Smooth muscle cell (in vitro differentiated cells): Measurements from ENCODE around the gene RALGAPA1. TPM values are rescaled to one million over a fixed set of nuclear protein-coding genes. Genes with fewer than 3 reads are reported as not detected.
"Not testable (repeated sequence)": the region's sequence is repeated elsewhere in the genome, so short reads cannot be mapped to it uniquely, and the experiment has no call there.

ENCODE experiments used
- DNase-seq: peaks from one replicate; lab custom pipeline; 2025; ENCODE audit not compliant: unreplicated experiment; lab: John Stamatoyannopoulos, UW
- H2AFZ ChIP-seq: fragments of 200-600 bp; sonication (generic); 2 replicates; pipeline ENCODE4 v1.6.0; 2016; ENCODE audit warnings: antibody characterized with exemption, low read depth, mild to moderate bottlenecking
- H3F3A ChIP-seq: fragments of 200-600 bp; sonication (generic); 2 replicates; pipeline ENCODE4 v1.6.0; 2017; ENCODE audit warnings: antibody characterized with exemption, low read depth
- H3K27ac ChIP-seq: fragments of 200-600 bp; sonication (generic); 2 replicates; pipeline ENCODE4 v1.5.1; 2016; ENCODE audit warnings: low read depth, mild to moderate bottlenecking
- H3K27me3 ChIP-seq: fragments of 200-600 bp; sonication (generic); 2 replicates; pipeline ENCODE4 v1.6.1; 2016; ENCODE audit warnings: low read depth, mild to moderate bottlenecking
- H3K36me3 ChIP-seq: fragments of 200-600 bp; sonication (generic); 2 replicates; pipeline ENCODE4 v1.5.1; 2016; ENCODE audit warnings: low read depth
- H3K4me1 ChIP-seq: fragments of 200-600 bp; sonication (generic); 2 replicates; pipeline ENCODE4 v1.5.1; 2016; ENCODE audit warnings: low read depth
- H3K4me2 ChIP-seq: fragments of 200-600 bp; sonication (generic); 2 replicates; pipeline ENCODE4 v1.6.0; 2016; ENCODE audit warnings: mild to moderate bottlenecking
- H3K4me3 ChIP-seq: fragments of 200-600 bp; sonication (generic); 2 replicates; pipeline ENCODE4 v1.5.1; 2016; ENCODE audit warnings: mild to moderate bottlenecking
- H3K79me2 ChIP-seq: fragments of 200-600 bp; sonication (generic); 2 replicates; pipeline ENCODE4 v1.6.0; 2016; ENCODE audit warnings: low read depth, mild to moderate bottlenecking
- H3K9ac ChIP-seq: fragments of 200-600 bp; sonication (generic); 2 replicates; pipeline ENCODE4 v1.6.0; 2016; ENCODE audit warnings: low read depth
- H3K9me3 ChIP-seq: fragments of 200-600 bp; sonication (generic); replicated peaks from 2 replicates; pipeline ENCODE4 v1.5.1; 2016; ENCODE audit warnings: low read depth
- H4K20me1 ChIP-seq: fragments of 200-600 bp; sonication (generic); 2 replicates; pipeline ENCODE4 v1.6.0; 2016; ENCODE audit warnings: low read depth
- CTCF ChIP-seq: fragments of 200-600 bp; sonication (generic); IDR thresholded peaks from 2 replicates; pipeline ENCODE4 v1.5.1; 2017; ENCODE audit warnings: borderline replicate concordance, mild to moderate bottlenecking, antibody characterized with exemption; ENCODE audit not compliant: insufficient read depth, poor library complexity, severe bottlenecking
- WGBS: methylation state at CpG from one replicate; pipeline ENCODE4 v1.1.7; 2016; ENCODE audit warnings: low lambda C conversion rate; 5-methylcytosine and 5-hydroxymethylcytosine counted together
- polyA plus RNA-seq: library from polyadenylated mRNA; unstranded; fragments of >200 nt; fragmentation: Nextera tagmentation; extraction: Ambion mirVana; gene quantifications from 2 replicates; pipeline ENCODE4 v1.2.1, GENCODE V29; 2016
- total RNA-seq: library from RNA; depleted of rRNA; stranded (reverse); fragments of >200 nt; gene quantifications from 2 replicates; pipeline ENCODE4 v1.2.3, GENCODE V29; 2014

The RALGAPA1 gene
- total and polyA plus RNA-seq, 2 experiments from 2014 or later = 5.4 to 25.4 TPM

GRCh38 chr14:35783699-35784098 is 25.4 kb downstream of the RALGAPA1 start:
- no peaks in the 10 kb centered on the region for H3K9me3 ChIP-seq
- no peak overlapping the region for H2AFZ ChIP-seq
- no peak for TF ChIP-seq CTCF
- no peak overlapping the region for H3K27ac ChIP-seq
- no peak overlapping the region for H3K4me2 ChIP-seq
- no peaks in the 10 kb centered on the region for H3F3A ChIP-seq
- peaks cover 65% of the 10 kb centered on the region for H3K79me2 ChIP-seq
- no peak overlapping the region for H3K4me3 ChIP-seq
- no peaks in the 10 kb centered on the region for H3K27me3 ChIP-seq
- H3K4me1 ChIP-seq = no peaks in the 10 kb centered on the region
- WGBS = 60% methylated on average over 1 of the region's 1 CpG
- no peak overlapping the region for H3K9ac ChIP-seq
- DNase-seq = no peak
- peaks cover 59% of the 10 kb centered on the region for H4K20me1 ChIP-seq
- H3K36me3 ChIP-seq = no peaks in the 10 kb centered on the region

GRCh38 chr14:35779368-35779767 is 29.7 kb downstream of the RALGAPA1 start:
- Histone ChIP-seq H3K36me3 (no peaks in the 10 kb centered on the region), H3F3A (no peaks in the 10 kb centered on the region), H3K4me1 (no peaks in the 10 kb centered on the region), H4K20me1 (peaks cover 38% of the 10 kb centered on the region), H3K27me3 (no peaks in the 10 kb centered on the region), H3K27ac (no peak overlapping the region), H3K4me2 (no peak overlapping the region), H2AFZ (no peak overlapping the region), H3K79me2 (peaks cover 47% of the 10 kb centered on the region), H3K9ac (no peak overlapping the region), H3K9me3 (no peaks in the 10 kb centered on the region), H3K4me3 (no peak overlapping the region)
- WGBS = 92% methylated on average over 3 of the region's 3 CpGs
- no peak for DNase-seq
- no peak for TF ChIP-seq CTCF

GRCh38 chr14:35777550-35777949 is 31.5 kb downstream of the RALGAPA1 start:
- H3K27me3 ChIP-seq, H3K4me1 ChIP-seq, H2AFZ ChIP-seq, H3K36me3 ChIP-seq, H3K9me3 ChIP-seq, H3K9ac ChIP-seq, H3K4me3 ChIP-seq, H3F3A ChIP-seq, H3K4me2 ChIP-seq, DNase-seq, H3K27ac ChIP-seq: not testable (repeated sequence)
- 96% methylated on average over 5 of the region's 5 CpGs for WGBS
- Histone ChIP-seq H4K20me1 (peaks cover 30% of the 10 kb centered on the region), H3K79me2 (peaks cover 41% of the 10 kb centered on the region)

GRCh38 chr14:35776823-35777222 is 32.3 kb downstream of the RALGAPA1 start:
- Histone ChIP-seq H3K9me3 (no peaks in the 10 kb centered on the region), H3K9ac (no peak overlapping the region), H3K27me3 (no peaks in the 10 kb centered on the region), H3K36me3 (no peaks in the 10 kb centered on the region), H3K27ac (no peak overlapping the region), H3F3A (no peaks in the 10 kb centered on the region), H2AFZ (no peak overlapping the region), H4K20me1 (peaks cover 30% of the 10 kb centered on the region), H3K79me2 (peaks cover 35% of the 10 kb centered on the region), H3K4me1 (no peaks in the 10 kb centered on the region), H3K4me3 (no peak overlapping the region), H3K4me2 (no peak overlapping the region)
- 90% methylated on average over 4 of the region's 4 CpGs for WGBS
- DNase-seq = no peak
- TF ChIP-seq CTCF = no peak

DNA sequence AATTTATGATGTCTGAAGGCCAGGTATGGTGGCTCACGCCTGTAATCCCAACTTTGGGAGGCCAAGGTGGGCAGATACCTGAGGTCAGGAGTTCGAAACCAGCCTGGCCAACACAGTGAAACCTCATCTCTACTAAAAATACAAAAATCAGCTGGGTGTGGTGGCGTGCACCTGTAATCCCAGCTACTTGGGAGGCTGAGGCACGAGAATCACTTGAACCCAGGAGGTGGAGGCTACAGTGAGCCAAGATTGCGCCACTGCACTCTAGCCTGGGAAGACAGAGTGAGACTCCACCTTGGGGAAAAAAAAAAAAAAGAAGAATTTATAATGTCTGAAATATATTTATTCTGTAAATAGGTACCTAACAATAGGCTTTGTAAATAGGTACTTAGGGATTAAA is 33.0 kb downstream of the RALGAPA1 start:
- not testable (repeated sequence) for H3F3A ChIP-seq, H2AFZ ChIP-seq, H3K9me3 ChIP-seq, H3K27ac ChIP-seq, H3K4me2 ChIP-seq, H3K4me3 ChIP-seq, H3K4me1 ChIP-seq, H3K9ac ChIP-seq, H3K36me3 ChIP-seq, H3K27me3 ChIP-seq, DNase-seq
- Histone ChIP-seq H4K20me1 (peaks cover 30% of the 10 kb centered on the region), H3K79me2 (peaks cover 27% of the 10 kb centered on the region)
- WGBS = 98% methylated on average over 5 of the region's 5 CpGs
